GM18498 (cell line): ENCODE data around the gene SCART1.
"Not testable (repeated sequence)": the region's sequence is repeated elsewhere in the genome, so short reads cannot be mapped to it uniquely, and the experiment has no call there.

ENCODE experiments used
- ATAC-seq: cut with Tn5 transposase; IDR thresholded peaks from one replicate; pipeline ENCODE4 v1.9.1; 2021; ENCODE audit warnings: mild to moderate bottlenecking, moderate library complexity; ENCODE audit not compliant: unreplicated experiment

The SCART1 gene

DNA sequence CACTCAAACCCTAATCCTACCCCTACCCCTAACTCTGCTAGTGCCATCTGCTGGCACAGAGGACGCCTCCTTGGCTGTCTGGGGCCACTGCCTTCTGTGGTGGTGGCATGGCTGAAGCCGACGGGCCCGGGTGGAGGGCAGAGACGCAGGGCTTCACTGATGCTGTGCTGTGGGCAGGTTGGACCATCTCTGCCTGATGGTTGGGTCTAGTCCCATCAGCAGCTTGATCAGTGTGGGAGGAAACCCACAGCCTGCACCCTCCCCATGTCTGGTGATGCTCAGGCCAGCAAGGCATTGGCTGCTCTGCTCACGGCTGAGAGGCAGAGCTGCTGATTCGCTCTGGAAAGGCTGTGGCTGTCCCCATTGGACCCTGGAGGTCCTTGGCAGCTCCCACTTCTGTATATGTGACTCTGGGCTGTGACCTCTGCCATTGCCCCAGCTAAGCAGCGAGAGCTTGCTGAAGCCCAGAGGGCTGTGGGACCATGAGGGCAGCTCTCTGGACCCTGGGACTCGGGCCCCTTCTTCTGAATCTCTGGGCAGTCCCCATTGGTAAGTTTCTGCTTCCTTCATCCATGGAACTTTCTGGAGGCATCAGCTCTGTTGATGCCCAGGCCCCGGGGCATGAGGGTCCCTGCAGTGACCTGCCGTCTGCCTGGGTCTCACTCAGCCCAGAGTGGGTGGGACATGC lies at the start of gene SCART1:
TSS of gene SCART1 (plus strand) at position 430 of the 688 bp plus-strand sequence. CDS start at position 483, 53 bp downstream.
- ATAC-seq: no peak

- no peak for ATAC-seq
These were observed 48.5 kb upstream of the SCART1 start for GRCh38 chr10:133405272-133405671.

DNA sequence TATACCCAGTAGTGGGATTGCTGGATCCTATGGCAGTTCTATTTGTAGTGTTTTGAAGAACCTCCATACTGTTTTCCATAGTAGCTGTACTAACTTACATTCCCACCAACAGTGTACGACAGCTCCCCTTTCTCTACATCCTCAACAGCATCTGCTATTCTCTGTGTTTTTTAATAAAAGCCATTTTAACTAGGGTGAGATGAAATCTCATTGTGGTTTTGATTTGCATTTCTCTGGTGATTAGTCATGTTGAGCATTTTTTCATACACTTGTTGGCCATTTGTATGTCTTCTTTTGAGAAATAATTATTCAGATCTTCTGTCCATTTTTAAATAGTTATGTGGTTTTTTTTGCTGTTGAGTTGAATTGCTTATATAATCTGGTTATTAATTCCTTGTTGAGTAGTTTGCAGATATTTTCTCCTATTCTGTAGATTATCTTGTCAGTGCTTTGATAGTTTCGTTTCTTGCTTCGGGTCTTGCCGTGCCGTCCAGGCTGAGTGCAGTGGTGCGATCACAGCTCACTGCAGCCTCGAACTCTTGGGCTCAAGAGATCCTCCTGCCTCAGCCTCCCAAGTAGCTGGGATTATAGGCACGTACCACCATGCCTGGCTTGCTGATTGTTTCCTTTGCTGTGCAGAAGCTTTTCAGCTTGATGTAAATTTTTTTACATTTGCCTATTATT lies 47.8 kb upstream of the SCART1 start:
- ATAC-seq: no peak

DNA sequence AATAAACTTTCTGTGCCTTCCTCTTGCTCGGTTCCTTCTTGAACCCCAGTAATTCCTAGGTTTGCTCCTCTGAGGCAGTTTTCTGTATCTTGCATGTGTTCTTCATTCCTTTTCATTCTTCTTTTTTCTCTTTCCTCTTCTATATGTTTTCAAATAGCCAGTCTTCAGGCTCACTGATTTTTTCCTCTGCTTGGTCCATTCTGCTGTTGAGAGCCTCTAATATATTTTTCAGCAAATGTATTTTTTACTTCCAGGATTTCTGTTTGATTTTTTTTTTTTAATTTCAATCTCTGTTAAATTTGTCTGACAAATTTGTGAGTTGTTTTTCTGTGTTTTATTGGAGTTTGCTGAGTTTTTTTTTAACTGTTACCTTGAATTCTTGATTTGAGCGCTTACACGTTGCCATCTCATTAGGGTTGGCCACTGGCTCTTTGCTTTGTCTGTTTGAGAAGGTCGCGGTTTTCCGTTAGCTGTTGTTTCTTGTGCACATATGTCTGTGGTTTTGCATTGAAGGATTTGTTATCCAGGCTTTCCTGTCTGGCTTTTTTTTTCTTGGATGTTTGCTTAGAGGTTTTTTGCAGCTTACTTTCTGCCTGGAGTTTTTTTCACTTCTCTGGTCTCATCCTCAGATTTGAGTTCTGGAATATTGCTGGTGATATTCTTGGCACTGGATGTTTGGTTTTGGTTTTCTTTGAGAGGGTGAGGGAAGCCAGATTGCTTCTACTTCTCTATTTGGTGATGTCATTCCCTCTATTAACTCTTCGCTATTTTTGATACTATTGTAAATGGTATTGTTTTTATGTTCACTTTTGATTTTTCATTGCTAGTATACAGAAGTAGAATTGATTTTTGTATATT lies 42.0 kb upstream of the SCART1 start:
- ATAC-seq: no peak

- ATAC-seq: no peak
These were observed 41.4 kb upstream of the SCART1 start for GRCh38 chr10:133412381-133412711.

GRCh38 chr10:133414401-133414800 lies 39.3 kb upstream of the SCART1 start:
- not testable (repeated sequence) for ATAC-seq

DNA sequence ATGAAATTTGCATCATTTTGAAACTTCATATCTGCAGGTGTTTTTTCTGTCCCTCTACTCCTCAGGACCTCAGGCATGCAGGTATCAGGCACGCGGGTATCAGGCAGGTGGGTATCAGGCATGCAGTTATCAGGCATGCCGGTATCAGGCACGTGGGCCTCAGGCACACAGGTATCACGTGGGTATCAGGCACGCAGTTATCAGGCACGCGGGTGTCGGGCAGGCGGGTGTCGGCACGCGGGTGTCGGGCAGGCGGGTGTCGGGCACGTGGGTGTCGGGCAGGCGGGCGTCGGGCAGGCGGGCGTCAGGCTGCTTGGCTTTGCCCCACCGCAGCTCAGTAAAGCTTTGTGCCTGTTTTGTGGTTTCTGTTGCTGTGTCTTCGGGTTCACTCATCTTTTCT lies 38.0 kb upstream of the SCART1 start:
- ATAC-seq: no peak

DNA sequence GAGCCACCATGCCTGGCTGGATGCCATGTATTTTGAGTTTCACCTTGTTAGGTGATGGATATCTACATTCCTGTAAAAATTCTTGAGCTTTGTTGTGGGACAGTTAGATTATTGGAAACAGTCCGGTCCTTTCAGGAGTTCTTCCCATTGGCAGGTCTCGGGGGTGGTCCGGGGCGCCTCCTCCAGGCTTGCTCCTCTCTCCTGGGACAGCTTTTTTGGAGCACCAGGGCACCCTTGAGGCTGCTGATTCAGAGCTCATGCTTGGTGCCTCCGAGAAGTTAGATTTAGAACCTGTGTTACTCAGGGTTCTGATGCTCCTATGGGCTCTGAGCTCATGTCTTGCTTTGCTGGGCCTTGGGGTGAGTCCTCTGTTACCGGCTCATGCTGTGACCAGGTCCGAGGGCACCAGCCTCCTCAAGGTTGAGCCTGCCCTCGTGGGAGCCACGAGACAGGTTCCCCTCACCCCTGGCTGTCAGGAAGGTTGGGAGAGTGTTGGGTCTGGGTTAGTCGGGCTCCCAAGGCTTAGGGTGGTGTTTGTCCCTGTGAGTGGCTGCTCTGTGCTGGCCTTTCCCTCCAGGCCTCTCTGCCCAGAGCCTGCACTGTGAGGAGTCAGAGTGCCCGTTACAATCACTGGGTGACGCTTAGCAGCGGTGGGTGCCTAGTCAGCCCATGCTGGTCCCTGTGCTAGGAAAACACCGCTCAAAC lies 35.3 kb upstream of the SCART1 start:
- no peak for ATAC-seq

GRCh38 chr10:133419211-133419950 lies 34.4 kb upstream of the SCART1 start:
- no peak for ATAC-seq

GRCh38 chr10:133420028-133420427 lies 33.7 kb upstream of the SCART1 start:
- ATAC-seq: no peak

- ATAC-seq: no peak
These were observed 33.2 kb upstream of the SCART1 start for GRCh38 chr10:133420579-133420978.

DNA sequence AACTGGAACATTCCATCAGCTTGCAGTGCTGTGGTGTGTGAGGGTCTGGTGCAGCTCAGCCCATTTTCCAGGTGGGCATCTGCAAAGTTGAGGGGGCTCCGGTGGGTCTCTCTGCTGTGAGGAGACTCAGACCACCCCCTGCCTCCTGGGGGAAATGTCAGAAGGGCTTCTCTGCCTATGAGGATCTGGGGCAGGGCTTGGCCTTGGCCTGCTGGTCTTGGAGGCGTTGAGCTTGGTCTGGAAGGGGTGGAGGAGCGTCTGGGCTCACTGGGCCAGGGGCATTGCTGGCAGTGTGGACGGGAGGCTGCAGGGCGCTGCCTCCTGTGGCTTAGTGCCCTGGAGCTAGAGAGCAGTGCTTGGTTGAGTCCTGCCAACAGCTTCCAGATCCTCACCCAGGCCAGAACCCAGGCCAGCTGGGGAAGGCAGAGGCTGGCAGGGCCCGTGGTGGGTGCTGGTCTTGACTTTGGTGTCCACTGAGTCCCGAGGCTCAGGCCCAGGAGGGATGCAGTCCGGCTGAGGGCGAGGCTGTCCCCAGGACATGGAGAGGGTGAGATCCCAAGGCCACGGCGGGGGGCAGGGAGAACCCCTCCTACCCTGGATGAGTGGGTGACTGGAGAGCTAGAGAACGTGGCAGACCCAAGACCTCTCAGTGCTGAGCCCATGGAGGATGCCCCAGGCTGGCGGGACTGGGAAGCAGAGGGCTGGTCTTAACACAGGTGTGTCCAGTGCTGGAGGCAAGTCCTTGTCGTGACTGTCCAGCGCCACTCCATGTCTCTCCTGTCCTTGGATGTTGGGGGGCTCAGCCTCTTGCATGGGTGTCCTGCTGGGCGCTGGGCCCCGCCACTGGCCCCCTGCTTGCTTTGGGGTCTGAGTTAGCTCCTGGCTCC lies 32.2 kb upstream of the SCART1 start:
- ATAC-seq: no peak

DNA sequence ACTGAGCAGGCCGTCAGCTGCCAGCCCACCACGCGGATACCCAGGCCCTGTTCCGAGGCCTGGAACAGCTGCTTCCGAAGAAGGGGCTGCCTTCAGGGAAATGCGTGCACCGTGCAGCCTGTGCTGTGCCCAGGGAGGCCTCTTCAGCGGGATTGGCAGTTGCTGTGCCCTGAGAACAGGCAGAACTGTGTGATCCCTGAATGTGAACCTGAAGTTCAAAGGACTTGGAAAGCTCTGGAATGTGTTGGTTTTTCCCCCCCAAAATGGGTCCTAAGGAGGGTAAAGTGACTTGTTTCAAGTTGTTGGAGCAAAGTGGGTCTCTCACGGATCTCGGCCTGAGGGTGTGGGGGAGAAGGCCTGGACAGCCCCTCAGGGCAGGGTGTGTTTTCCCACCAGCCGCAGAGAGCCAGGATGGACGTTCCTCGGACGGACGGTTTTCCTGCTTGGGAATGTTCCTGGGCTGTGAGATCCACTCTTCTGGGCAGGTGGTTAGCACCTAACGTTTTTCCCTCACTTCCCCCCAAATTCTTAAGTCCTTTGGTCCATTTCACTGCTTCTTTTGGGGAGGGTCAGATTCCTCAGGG lies 31.4 kb upstream of the SCART1 start:
- no peak for ATAC-seq

DNA sequence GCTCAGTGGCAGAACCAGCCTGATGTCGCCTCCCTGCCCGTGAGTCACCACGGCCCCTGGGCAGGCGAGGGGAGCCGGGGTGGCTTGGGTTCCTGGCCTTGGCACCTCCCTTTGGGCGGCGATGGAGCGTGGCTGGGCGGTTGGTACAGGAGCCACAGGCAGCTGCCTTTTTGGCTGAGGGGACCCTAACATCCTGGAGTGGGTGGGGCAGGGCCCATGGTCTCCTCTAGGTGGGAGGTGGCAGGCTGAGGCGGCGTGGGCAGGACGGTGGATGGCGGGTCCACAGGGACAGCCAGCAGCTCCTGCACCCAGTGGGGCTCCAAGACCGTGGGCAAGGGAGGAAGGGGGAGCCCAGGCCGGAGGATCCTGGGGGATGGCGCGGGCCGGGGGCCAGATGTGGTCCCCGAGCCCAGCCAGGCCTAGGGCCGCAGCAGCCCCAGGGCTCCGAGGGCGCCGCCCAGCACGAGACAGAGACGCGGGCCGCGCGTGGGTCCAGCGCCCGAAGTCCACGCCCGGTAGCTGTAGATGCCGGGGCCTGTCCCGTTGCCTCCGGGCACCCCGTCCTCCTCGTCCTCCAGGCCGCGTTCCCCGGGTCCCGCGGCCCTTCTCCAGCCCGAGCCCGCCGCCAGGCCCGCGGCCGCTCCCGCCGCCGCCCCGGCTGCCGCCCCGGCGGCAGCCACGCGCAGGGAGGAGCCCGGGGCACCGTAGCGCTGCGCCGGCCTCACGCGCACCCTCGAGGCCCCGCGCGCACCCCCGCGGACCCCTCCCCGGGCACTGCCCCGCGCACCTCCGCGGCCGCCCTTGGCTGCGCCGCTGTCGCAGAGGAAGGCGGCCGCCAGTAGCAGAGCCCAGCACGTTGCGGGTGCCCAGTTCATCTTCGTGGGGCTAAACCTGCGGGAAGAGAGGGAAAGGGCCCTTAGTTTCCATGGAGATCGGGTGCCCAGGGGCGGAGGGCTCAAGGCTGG lies 30.7 kb upstream of the SCART1 start:
- no peak for ATAC-seq

GRCh38 chr10:133424102-133424501 lies 29.6 kb upstream of the SCART1 start:
- not testable (repeated sequence) for ATAC-seq

- not testable (repeated sequence) for ATAC-seq
These were observed 29.1 kb upstream of the SCART1 start, which contains the start of gene SPRN for GRCh38 chr10:133424601-133425000. TSS of gene SPRN (minus strand) at chr10:133424625. CDS start at chr10:133423681, 944 bp downstream.

- not testable (repeated sequence) for ATAC-seq
These were observed 24.2 kb upstream of the SCART1 start for GRCh38 chr10:133429571-133429970.
